A673 (cell line): ENCODE data around the gene GNL3. TPM values are rescaled to one million over a fixed set of nuclear protein-coding genes. Genes with fewer than 3 reads are reported as not detected.

ENCODE experiments used
- BruUV-seq: library from RNA; stranded (reverse); fragments of 400-500 nt; replicated peaks from 2 replicates; lab custom pipeline; 2021; lab: Mats Ljungman, UMichigan
- CTCF ChIA-PET: fragments of 300-600 bp; sonication (Branson Sonifier 250); formaldehyde crosslinking; loops from one replicate; lab custom pipeline; 2022; ENCODE audit warnings: antibody characterized with exemption; lab: Charles Lee
- POLR2A ChIA-PET: fragments of 300-600 bp; sonication (Branson Sonifier 250); formaldehyde crosslinking; loops from one replicate; lab custom pipeline; 2022; ENCODE audit warnings: antibody characterized with exemption; ENCODE audit not compliant: low non-redundant PET; lab: Charles Lee
- DNase-seq: peaks from one replicate; pipeline ENCODE4 v3.0.0-alpha.2; 2015; ENCODE audit warnings: low spot score
- H3K27ac ChIP-seq: fragments of 200-600 bp; sonication (generic); 2 replicates; pipeline ENCODE4 v1.5.1; 2016; ENCODE audit warnings: mixed run types, low read depth, mild to moderate bottlenecking, mixed read lengths, antibody characterized with exemption, low read length; ENCODE audit not compliant: poor library complexity, severe bottlenecking
- H3K27me3 ChIP-seq: fragments of 200-600 bp; sonication (generic); replicated peaks from 2 replicates; pipeline ENCODE4 v1.6.1; 2017; ENCODE audit warnings: mixed run types, low read depth, mild to moderate bottlenecking, mixed read lengths, antibody characterized with exemption, low read length; ENCODE audit not compliant: insufficient read depth, poor library complexity
- H3K36me3 ChIP-seq: fragments of 200-600 bp; sonication (generic); 2 replicates; pipeline ENCODE4 v1.6.1; 2016; ENCODE audit warnings: mixed run types, mild to moderate bottlenecking, mixed read lengths, antibody characterized with exemption, low read length; ENCODE audit not compliant: insufficient read depth, poor library complexity, severe bottlenecking
- H3K4me1 ChIP-seq: fragments of 200-600 bp; sonication (generic); 2 replicates; pipeline ENCODE4 v1.6.1; 2017; ENCODE audit warnings: mixed run types, mild to moderate bottlenecking, mixed read lengths, antibody characterized with exemption, low read length; ENCODE audit not compliant: insufficient read depth, poor library complexity, severe bottlenecking
- H3K4me3 ChIP-seq: fragments of 200-600 bp; sonication (generic); 2 replicates; pipeline ENCODE4 v1.5.1; 2016; ENCODE audit warnings: low read depth, mixed run types, mild to moderate bottlenecking, mixed read lengths, low read length; ENCODE audit not compliant: poor library complexity, severe bottlenecking
- H3K9me3 ChIP-seq: fragments of 200-600 bp; sonication (generic); 2 replicates; pipeline ENCODE4 v1.6.1; 2016; ENCODE audit warnings: mixed run types, low read depth, mild to moderate bottlenecking, mixed read lengths, antibody characterized with exemption, low read length; ENCODE audit not compliant: poor library complexity, severe bottlenecking
- EZH2 ChIP-seq: fragments of 200-600 bp; sonication (generic); IDR thresholded peaks from 2 replicates; pipeline ENCODE4 v1.6.1; 2017; ENCODE audit warnings: borderline replicate concordance, low read depth, mild to moderate bottlenecking, mixed read lengths, antibody characterized with exemption, low read length; ENCODE audit not compliant: poor library complexity, severe bottlenecking
- intact Hi-C: fragments of 100-400 bp; cut with micrococcal nuclease; formaldehyde crosslinking; loops from one replicate; pipeline ENCODE4 v1.10.0; 2022; ENCODE audit not compliant: unreplicated experiment
- total RNA-seq: library from RNA; stranded (reverse); gene quantifications from 2 replicates; pipeline ENCODE4 v1.2.3, GENCODE V29; 2021
- TF ChIP-seq, protein P1 (sequence below): fragments of 300-800, 200-600 bp; sonication (generic); conservative IDR thresholded peaks from 2 replicates; pipeline ENCODE4 v1.5.1; 2017; ENCODE audit warnings: low read depth, mild to moderate bottlenecking, antibody characterized with exemption, low read length, moderate library complexity, mixed read lengths

The GNL3 gene
- total RNA-seq, 1 experiment from 2014 or later = 110 TPM

DNA sequence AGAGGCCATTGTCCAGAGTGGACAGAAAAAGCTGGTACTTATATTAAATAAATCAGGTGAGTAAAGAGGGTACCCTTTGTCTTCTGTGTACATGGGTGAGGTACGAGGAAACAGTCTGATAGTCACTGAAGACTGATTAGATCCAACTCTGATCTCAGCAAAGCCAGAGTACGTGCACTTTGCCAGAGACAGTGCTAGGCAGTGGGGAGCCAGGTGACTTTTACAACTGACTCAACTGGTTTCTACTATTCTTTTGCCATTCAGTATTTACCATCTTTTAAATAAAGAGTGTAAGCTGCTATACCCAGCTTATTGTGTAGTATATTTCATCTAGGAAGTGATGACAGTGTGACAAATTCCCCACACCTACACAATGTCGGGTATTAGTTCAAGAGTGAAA, 3.3 kb downstream of the GNL3 start:
- H3K4me1 ChIP-seq = peaks cover 12% of the 10 kb centered on the region
- no peak for DNase-seq
- POLR2A ChIA-PET = interaction anchor here (0.6 kb wide), 1 partner anchor 429 kb away, joined by 3 read pairs; no protein-coding TSS in a partner anchor
- no peak for TF ChIP-seq EZH2
- TF ChIP-seq, protein P1, sequence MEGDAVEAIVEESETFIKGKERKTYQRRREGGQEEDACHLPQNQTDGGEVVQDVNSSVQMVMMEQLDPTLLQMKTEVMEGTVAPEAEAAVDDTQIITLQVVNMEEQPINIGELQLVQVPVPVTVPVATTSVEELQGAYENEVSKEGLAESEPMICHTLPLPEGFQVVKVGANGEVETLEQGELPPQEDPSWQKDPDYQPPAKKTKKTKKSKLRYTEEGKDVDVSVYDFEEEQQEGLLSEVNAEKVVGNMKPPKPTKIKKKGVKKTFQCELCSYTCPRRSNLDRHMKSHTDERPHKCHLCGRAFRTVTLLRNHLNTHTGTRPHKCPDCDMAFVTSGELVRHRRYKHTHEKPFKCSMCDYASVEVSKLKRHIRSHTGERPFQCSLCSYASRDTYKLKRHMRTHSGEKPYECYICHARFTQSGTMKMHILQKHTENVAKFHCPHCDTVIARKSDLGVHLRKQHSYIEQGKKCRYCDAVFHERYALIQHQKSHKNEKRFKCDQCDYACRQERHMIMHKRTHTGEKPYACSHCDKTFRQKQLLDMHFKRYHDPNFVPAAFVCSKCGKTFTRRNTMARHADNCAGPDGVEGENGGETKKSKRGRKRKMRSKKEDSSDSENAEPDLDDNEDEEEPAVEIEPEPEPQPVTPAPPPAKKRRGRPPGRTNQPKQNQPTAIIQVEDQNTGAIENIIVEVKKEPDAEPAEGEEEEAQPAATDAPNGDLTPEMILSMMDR = no peak
- H3K27ac ChIP-seq = no peak overlapping the region
- BruUV-seq = no TSS peak
- CTCF ChIA-PET = no interaction called here
- H3K27me3 ChIP-seq = no peaks in the 10 kb centered on the region
- H3K36me3 ChIP-seq = peaks cover 74% of the 10 kb centered on the region
- H3K9me3 ChIP-seq = no peaks in the 10 kb centered on the region
- no peak overlapping the region for H3K4me3 ChIP-seq
- intact Hi-C loops = no loop called here

DNA sequence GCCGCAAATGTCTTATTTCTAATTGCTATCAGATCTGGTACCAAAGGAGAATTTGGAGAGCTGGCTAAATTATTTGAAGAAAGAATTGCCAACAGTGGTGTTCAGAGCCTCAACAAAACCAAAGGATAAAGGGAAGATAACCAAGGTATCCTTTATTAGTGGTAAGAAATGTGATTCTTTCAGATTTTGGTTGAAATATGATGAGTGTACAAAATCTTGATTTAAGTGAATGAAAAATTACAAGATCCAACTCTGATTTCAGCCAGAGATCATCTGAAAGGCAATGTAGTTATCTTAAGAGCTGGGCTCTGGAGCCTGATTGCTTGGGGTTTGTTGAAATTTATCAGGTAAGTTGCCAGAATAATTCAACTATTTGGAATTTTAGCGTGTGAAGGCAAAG, 4.7 kb downstream of the GNL3 start:
- BruUV-seq = no TSS peak
- CTCF ChIA-PET = no interaction called here
- no peak overlapping the region for H3K4me3 ChIP-seq
- no peaks in the 10 kb centered on the region for H3K9me3 ChIP-seq
- no peaks in the 10 kb centered on the region for H3K27me3 ChIP-seq
- H3K27ac ChIP-seq = no peak overlapping the region
- peaks cover 12% of the 10 kb centered on the region for H3K4me1 ChIP-seq
- TF ChIP-seq, protein P1 = no peak
- TF ChIP-seq EZH2 = no peak
- peaks cover 88% of the 10 kb centered on the region for H3K36me3 ChIP-seq
- POLR2A ChIA-PET = no interaction called here
- no peak for DNase-seq
- intact Hi-C loops = no loop called here

DNA sequence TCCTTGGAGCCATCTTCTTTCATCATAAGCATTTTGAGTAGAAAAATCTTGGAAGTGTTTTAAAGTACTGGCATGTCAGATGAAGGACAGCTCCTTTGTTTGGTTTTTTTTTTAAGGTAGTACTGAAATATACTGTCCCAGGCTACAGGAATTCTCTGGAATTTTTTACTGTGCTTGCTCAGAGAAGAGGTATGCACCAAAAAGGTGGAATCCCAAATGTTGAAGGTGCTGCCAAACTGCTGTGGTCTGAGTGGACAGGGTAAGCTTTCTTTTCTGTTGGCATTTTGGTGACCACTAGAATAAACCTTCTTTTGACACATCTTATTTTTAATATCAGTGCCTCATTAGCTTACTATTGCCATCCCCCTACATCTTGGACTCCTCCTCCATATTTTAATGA, 7.2 kb downstream of the GNL3 start:
- DNase-seq = no peak
- no peaks in the 10 kb centered on the region for H3K9me3 ChIP-seq
- H3K27ac ChIP-seq = no peak overlapping the region
- H3K27me3 ChIP-seq = no peaks in the 10 kb centered on the region
- CTCF ChIA-PET = no interaction called here
- H3K4me3 ChIP-seq = no peak overlapping the region
- H3K4me1 ChIP-seq = peaks cover under 1% of the 10 kb centered on the region
- POLR2A ChIA-PET = no interaction called here
- intact Hi-C loops = no loop called here
- H3K36me3 ChIP-seq = peaks cover 87% of the 10 kb centered on the region
- BruUV-seq = no TSS peak
- TF ChIP-seq, protein P1 = no peak
- TF ChIP-seq EZH2 = no peak
